GM12878 (cell line): ENCODE measurements around the gene ATG9B. TPM values are rescaled to one million over a fixed set of nuclear protein-coding genes. Genes with fewer than 3 reads are reported as not detected.

ENCODE experiments used
- ATAC-seq: fragments of 200-7000 bp; cut with Tn5 transposase; 3 replicates; pipeline ENCODE4 v1.9.1; 2020; ENCODE audit warnings: mild to moderate bottlenecking, moderate library complexity
- BruUV-seq: library from RNA; stranded (reverse); fragments of 400-500 nt; replicated peaks from 2 replicates; lab custom pipeline; 2021; lab: Mats Ljungman, UMichigan
- CTCF ChIA-PET: fragments of 300-600 bp; sonication (Branson Sonifier 250); formaldehyde crosslinking; extraction: SDS; loops from one replicate; lab custom pipeline; 2021; ENCODE audit warnings: inconsistent platforms; lab: Yijun Ruan, JAX
- POLR2A ChIA-PET: fragments of 350-600 bp; formaldehyde crosslinking; extraction: SDS; loops from one replicate; lab custom pipeline; 2021; ENCODE audit warnings: inconsistent platforms; lab: Charles Lee
- RAD21 ChIA-PET: fragments of 300-600 bp; sonication (Branson Sonifier 250); formaldehyde crosslinking; loops from one replicate; lab custom pipeline; 2023; ENCODE audit warnings: antibody characterized with exemption; ENCODE audit not compliant: unreplicated experiment; lab: Charles Lee
- SMC1A ChIA-PET: fragments of 300-600 bp; sonication (Branson Sonifier 250); formaldehyde crosslinking; loops from one replicate; lab custom pipeline; 2023; ENCODE audit not compliant: unreplicated experiment, uncharacterized antibody; lab: Charles Lee
- DNase-seq: peaks from one replicate; pipeline ENCODE4 v3.0.0-alpha.2; 2011; ENCODE audit warnings: low read depth, low spot score
- FAIRE-seq: peaks from 3 replicates; lab custom pipeline; 2011; peaks lifted over from hg19 to GRCh38; lab: Jason Lieb, UNC
- H2AFZ ChIP-seq: 2 replicates; pipeline ENCODE4 v1.6.0; 2011; ENCODE audit warnings: low read depth, low read length, control low read depth; ENCODE audit not compliant: control insufficient read depth
- H3K27ac ChIP-seq: 2 replicates; pipeline ENCODE4 v1.5.1; 2011; ENCODE audit warnings: control low read depth; ENCODE audit not compliant: control insufficient read depth, insufficient read depth
- H3K27me3 ChIP-seq, 2 experiments: replicated peaks in 1 of 2; 2 replicates each; pipeline versions ENCODE4 v1.6.0 to v1.6.1; 2011; ENCODE audit warnings: low read length in 1 of 2; ENCODE audit not compliant: control insufficient read depth in 2 of 2, insufficient read depth in 2 of 2
- H3K36me3 ChIP-seq, 2 experiments: 2 replicates each; pipeline ENCODE4 v1.5.1; 2011; ENCODE audit warnings: low read length in 1 of 2; ENCODE audit not compliant: control insufficient read depth in 2 of 2, insufficient read depth in 2 of 2
- H3K4me1 ChIP-seq: 2 replicates; pipeline ENCODE4 v1.6.1; 2011; ENCODE audit warnings: mild to moderate bottlenecking, low read length, moderate library complexity, mixed read lengths; ENCODE audit not compliant: control insufficient read depth, insufficient read depth
- H3K4me2 ChIP-seq: 2 replicates; pipeline ENCODE4 v1.6.0; 2011; ENCODE audit warnings: control low read depth; ENCODE audit not compliant: control insufficient read depth, insufficient read depth
- H3K4me3 ChIP-seq: fragments of 200-600 bp; sonication (generic); 2 replicates; pipeline ENCODE4 v1.5.1; 2016
- H3K79me2 ChIP-seq: 2 replicates; pipeline ENCODE4 v1.6.0; 2011; ENCODE audit warnings: low read length; ENCODE audit not compliant: control insufficient read depth, insufficient read depth
- H3K9ac ChIP-seq: 2 replicates; pipeline ENCODE4 v1.8.0; 2011; ENCODE audit warnings: low read length, control low read depth, mixed read lengths; ENCODE audit not compliant: control insufficient read depth, insufficient read depth
- H3K9me3 ChIP-seq: replicated peaks from 3 replicates; pipeline ENCODE4 v1.5.1; 2011; ENCODE audit warnings: mild to moderate bottlenecking, low read length; ENCODE audit not compliant: control insufficient read depth, insufficient read depth
- H4K20me1 ChIP-seq: 2 replicates; pipeline ENCODE4 v1.6.0; 2011; ENCODE audit not compliant: control insufficient read depth, insufficient read depth
- CREM ChIP-seq: IDR thresholded peaks from 2 replicates; pipeline ENCODE4 v1.6.1; 2014; ENCODE audit warnings: antibody characterized with exemption, low read depth
- EGR1 ChIP-seq, 2 experiments: IDR thresholded peaks; 1 replicate in 1 of 2; 2 replicates in 1 of 2; pipeline ENCODE4 v1.6.1; 2011 to 2012; ENCODE audit warnings: low read depth in 2 of 2, low read length in 2 of 2, borderline replicate concordance in 1 of 2, mild to moderate bottlenecking in 1 of 2, moderate library complexity in 1 of 2
- GABPA ChIP-seq: IDR thresholded peaks from 2 replicates; pipeline ENCODE4 v1.6.1; 2014; ENCODE audit warnings: antibody characterized with exemption, low read depth, mild to moderate bottlenecking, inconsistent platforms
- KLF5 ChIP-seq: fragments of 450-650 bp; IDR thresholded peaks from 2 replicates; pipeline ENCODE4 v1.6.1; 2014; ENCODE audit warnings: mild to moderate bottlenecking; ENCODE audit not compliant: partially characterized antibody
- MEF2A ChIP-seq: IDR thresholded peaks from 2 replicates; pipeline ENCODE4 v1.6.1; 2011; ENCODE audit warnings: low read depth, mild to moderate bottlenecking, low read length, moderate library complexity; ENCODE audit not compliant: insufficient read depth
- SRF ChIP-seq, 2 experiments: IDR thresholded peaks; 2 replicates each; pipeline ENCODE4 v1.6.1; 2011; ENCODE audit warnings: low read depth in 2 of 2, low read length in 2 of 2, mild to moderate bottlenecking in 1 of 2, moderate library complexity in 1 of 2
- WRNIP1 ChIP-seq: IDR thresholded peaks from 2 replicates; pipeline ENCODE4 v1.6.1; 2011; ENCODE audit warnings: low read depth, low read length, improper control_type of control experiment, borderline replicate concordance
- ZNF24 ChIP-seq: fragments of 450-650 bp; IDR thresholded peaks from 2 replicates; pipeline ENCODE4 v1.6.1; 2017; ENCODE audit warnings: antibody characterized with exemption, mild to moderate bottlenecking
- ZNF592 ChIP-seq: fragments of 450-650 bp; IDR thresholded peaks from 2 replicates; pipeline ENCODE4 v1.6.1; 2017; ENCODE audit warnings: mild to moderate bottlenecking, moderate library complexity
- WGBS: methylation state at CpG from one replicate; pipeline ENCODE4 v1.1.6; 2016; ENCODE audit warnings: low lambda C conversion rate; ENCODE audit not compliant: insufficient replicate concordance, insufficient coverage; ENCODE audit errors: missing lambda C conversion rate; 5-methylcytosine and 5-hydroxymethylcytosine counted together
- in situ Hi-C: fragments of 300-500 bp; cut with MboI; formaldehyde crosslinking; loops from 9 replicates; pipeline ENCODE4 v1.14.3; 2018; ENCODE audit warnings: mixed read lengths
- intact Hi-C: fragments of 100-400 bp; cut with micrococcal nuclease; formaldehyde crosslinking; loops from one replicate; pipeline ENCODE4 v1.14.2; 2022; ENCODE audit not compliant: unreplicated experiment
- polyA plus RNA-seq, 11 experiments: library from polyadenylated mRNA; depleted of rRNA in 4 of 11; unstranded in 6 of 11; stranded (reverse) in 5 of 11; fragments of >200 nt; fragmentation: Nextera tagmentation in 4 of 11; fragmentation: Illumina TruSeq in 1 of 11; extraction: Ambion mirVana in 4 of 11; extraction: Trizol in 1 of 11; gene quantifications; 1 replicate in 1 of 11; 2 replicates in 10 of 11; pipeline versions ENCODE4 v1.2.1 to v1.2.3, GENCODE V29; 2011 to 2016; ENCODE audit warnings: inconsistent platforms in 2 of 11, missing spikeins in 2 of 11, low read depth in 1 of 11
- total RNA-seq, 4 experiments: library from RNA; depleted of rRNA in 3 of 4; stranded (reverse); fragments of >200 nt in 3 of 4; fragmentation: Illumina TruSeq in 1 of 4; extraction: Trizol in 1 of 4; gene quantifications; 2 replicates each; pipeline versions ENCODE4 v1.2.1 to v1.2.3, GENCODE V29; 2013 to 2021
- TF ChIP-seq, protein P1 (sequence below): IDR thresholded peaks from 2 replicates; pipeline ENCODE4 v1.6.1; 2011; ENCODE audit warnings: borderline replicate concordance, low read depth, mild to moderate bottlenecking, moderate library complexity, low read length; ENCODE audit not compliant: insufficient read depth, poor library complexity, severe bottlenecking

ATG9B gene
- total and polyA plus RNA-seq, 10 of the 15 experiments (the other 5 are each of a cell fraction or from before 2014, with no cell fraction given) = 0.01 to 0.83 (median 0.12) TPM; not detected in 2

DNA sequence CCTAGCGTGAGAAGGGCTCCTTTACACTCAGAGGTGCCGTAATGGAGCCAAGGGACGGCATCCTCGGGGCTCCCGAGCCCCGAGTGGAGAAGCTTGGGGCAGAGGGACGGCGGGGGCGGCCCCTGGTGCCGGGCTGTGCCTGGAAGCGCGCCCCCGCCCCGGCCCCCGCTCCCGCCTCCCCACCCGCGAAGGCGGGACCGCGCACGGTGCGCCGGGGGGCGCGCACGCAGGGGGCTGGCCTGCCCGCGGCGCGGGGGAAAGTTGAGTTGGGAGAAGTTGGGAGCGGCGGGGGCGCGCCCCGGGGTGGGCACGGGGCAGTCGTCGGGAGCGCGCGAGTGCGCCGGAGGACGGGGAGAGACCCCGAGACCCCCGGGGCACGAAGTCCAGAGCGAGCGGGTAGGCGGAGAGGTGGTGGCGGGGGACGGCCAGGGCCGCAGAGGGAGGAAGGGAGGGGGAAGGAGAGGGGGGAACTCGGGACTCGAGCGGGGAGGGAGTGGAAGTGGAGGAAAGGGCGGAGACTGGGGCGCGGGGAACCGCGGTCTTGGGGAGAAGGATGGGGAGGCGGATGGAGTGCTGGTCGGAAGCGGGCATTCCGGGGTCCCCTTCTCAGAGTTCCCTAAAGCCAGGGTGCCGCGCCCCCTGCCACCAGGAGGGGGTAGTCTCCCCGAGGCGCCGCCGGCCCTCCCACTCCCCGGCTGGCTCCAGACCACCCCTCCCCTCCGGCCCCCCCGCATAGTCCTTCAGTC, 35.2 kb upstream of the ATG9B start, which contains the start of gene SLC4A2 (continued):
- no peak for TF ChIP-seq ZNF592
- TF ChIP-seq, all 136 proteins: peak for 16

DNA sequence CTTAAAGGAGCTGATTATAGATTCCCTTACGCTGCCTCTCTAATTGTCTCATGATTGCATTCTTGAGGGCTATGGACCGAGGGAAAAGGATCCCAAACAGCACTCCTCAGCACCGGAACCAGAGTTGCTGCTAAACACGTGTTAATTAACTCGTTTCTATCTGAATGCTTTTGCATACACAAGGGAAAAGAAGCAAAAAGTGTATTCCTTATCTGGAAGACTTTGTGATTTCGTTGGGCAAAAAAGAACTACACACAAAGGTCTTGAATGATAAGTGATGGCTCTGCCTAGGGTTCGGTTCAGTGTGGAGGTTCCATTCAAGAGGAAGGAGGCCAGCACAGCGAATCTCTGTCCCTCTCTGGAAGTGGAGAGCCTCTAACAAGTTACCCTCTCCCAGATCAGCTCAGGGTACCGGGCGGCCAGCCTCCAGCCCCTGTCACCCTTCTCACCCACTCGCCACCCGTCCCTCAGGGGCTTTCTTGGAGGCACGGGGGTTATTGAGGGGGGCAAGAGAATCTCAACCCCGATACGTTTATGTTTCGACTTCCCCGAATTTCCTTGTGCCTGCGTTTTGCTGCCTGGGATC, 34.6 kb upstream of the ATG9B start:
- in situ Hi-C loops (no loop called here), intact Hi-C loops (loop anchor here (1.0 to 2.0 kb wide), 4 partner anchors 21 to 52 kb away; partner anchors contain the start of genes ABCB8 and FASTK)
- Histone ChIP-seq H3K27ac (peak overlapping the region; percentile 88), H3K79me2 (peaks cover 21% of the 10 kb centered on the region), H3K4me2 (peak overlapping the region; percentile 98), H3K4me3 (peak overlapping the region; percentile 99), H3K9me3 (no peaks in the 10 kb centered on the region), H3K9ac (peak overlapping the region; percentile 86), H4K20me1 (no peaks in the 10 kb centered on the region)
- ATAC-seq (0 out of 3 replicates have a peak, but pooled peaks have one; percentile 2), FAIRE-seq (no peak)
- POLR2A ChIA-PET = interaction anchor here (0.5 to 1.4 kb wide), 6 partner anchors 22 to 137 kb away, joined by 3 to 9 read pairs (median 4); partner anchors contain the start of genes AGAP3, FASTK and TMUB1
- TF ChIP-seq GABPA = no peak
- TF ChIP-seq WRNIP1 = no peak
- no peak for TF ChIP-seq KLF5
- TF ChIP-seq, protein P1, sequence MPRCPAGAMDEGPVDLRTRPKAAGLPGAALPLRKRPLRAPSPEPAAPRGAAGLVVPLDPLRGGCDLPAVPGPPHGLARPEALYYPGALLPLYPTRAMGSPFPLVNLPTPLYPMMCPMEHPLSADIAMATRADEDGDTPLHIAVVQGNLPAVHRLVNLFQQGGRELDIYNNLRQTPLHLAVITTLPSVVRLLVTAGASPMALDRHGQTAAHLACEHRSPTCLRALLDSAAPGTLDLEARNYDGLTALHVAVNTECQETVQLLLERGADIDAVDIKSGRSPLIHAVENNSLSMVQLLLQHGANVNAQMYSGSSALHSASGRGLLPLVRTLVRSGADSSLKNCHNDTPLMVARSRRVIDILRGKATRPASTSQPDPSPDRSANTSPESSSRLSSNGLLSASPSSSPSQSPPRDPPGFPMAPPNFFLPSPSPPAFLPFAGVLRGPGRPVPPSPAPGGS = no peak
- TF ChIP-seq SRF (IDR thresholded peaks at IDR 0.05; ENCODE audit: low read depth in 2 of 2, low read length in 2 of 2) = no peak
- no peak for TF ChIP-seq EGR1 (IDR thresholded peaks at IDR 0.05; ENCODE audit: borderline replicate concordance in 1 of 2, low read depth in 2 of 2, low read length in 2 of 2)
- no peak for TF ChIP-seq CREM
- no peak for TF ChIP-seq ZNF24
- TF ChIP-seq MEF2A = no peak
- TF ChIP-seq, all 136 proteins: peak for 0
- RAD21 ChIA-PET = no interaction called here
- no peak for DNase-seq
- Histone ChIP-seq H2AFZ (peak overlapping the region; percentile 92), H3K36me3 (no peaks in the 10 kb centered on the region), H3K4me1 (peaks cover 24% of the 10 kb centered on the region), H3K27me3 (no peaks in the 10 kb centered on the region)
- whole genome bisulfite sequencing = under 1% methylated on average over 18 of the region's 18 CpGs
- no TSS peak for BruUV-seq
- CTCF ChIA-PET = interaction anchor here (0.6 to 1.6 kb wide), 6 partner anchors 22 to 252 kb away, joined by 3 to 8 read pairs (median 4); partner anchors contain the start of genes FASTK and TMUB1
- SMC1A ChIA-PET = interaction anchor here (1.0 kb wide), 3 partner anchors 24 to 28 kb away, joined by 3 to 5 read pairs (median 3); partner anchors contain the start of gene TMUB1
